GM23248 (cell line): ENCODE results near the gene RNF225. TPM values are rescaled to one million over a fixed set of nuclear protein-coding genes. Genes with fewer than 3 reads are reported as not detected.
A peak's percentile ranks its signal among the peaks of the same experiment; 100 is the strongest.
"Not testable (repeated sequence)": the region's sequence is repeated elsewhere in the genome, so short reads cannot be mapped to it uniquely, and the experiment has no call there.

Experiments
- DNase-seq: peaks from one replicate; pipeline ENCODE4 v3.0.0-alpha.2; 2015
- H2AFZ ChIP-seq: fragments of 200-600 bp; sonication (generic); 2 replicates; pipeline ENCODE4 v1.6.1; 2016; ENCODE audit warnings: antibody characterized with exemption
- H3F3A ChIP-seq: fragments of 200-600 bp; sonication (generic); 2 replicates; pipeline ENCODE4 v1.6.1; 2016; ENCODE audit warnings: mild to moderate bottlenecking, antibody characterized with exemption, mixed run types; ENCODE audit not compliant: insufficient read depth
- H3K27ac ChIP-seq: fragments of 200-600 bp; sonication (generic); 2 replicates; pipeline ENCODE4 v1.5.1; 2016; ENCODE audit warnings: mild to moderate bottlenecking
- H3K27me3 ChIP-seq: fragments of 200-600 bp; sonication (generic); replicated peaks from 2 replicates; pipeline ENCODE4 v1.6.1; 2016; ENCODE audit warnings: mild to moderate bottlenecking; ENCODE audit not compliant: insufficient read depth
- H3K36me3 ChIP-seq: fragments of 200-600 bp; sonication (generic); 2 replicates; pipeline ENCODE4 v1.6.1; 2016; ENCODE audit warnings: low read depth, mild to moderate bottlenecking
- H3K4me1 ChIP-seq: fragments of 200-600 bp; sonication (generic); 2 replicates; pipeline ENCODE4 v1.6.1; 2016; ENCODE audit warnings: mild to moderate bottlenecking; ENCODE audit not compliant: insufficient read depth
- H3K4me2 ChIP-seq: fragments of 200-600 bp; sonication (generic); one replicate; pipeline ENCODE4 v1.6.1; 2016; ENCODE audit warnings: mild to moderate bottlenecking; ENCODE audit not compliant: unreplicated experiment
- H3K4me3 ChIP-seq: fragments of 200-600 bp; sonication (generic); 2 replicates; pipeline ENCODE4 v1.5.1; 2016; ENCODE audit warnings: mild to moderate bottlenecking
- H3K79me2 ChIP-seq: fragments of 200-600 bp; sonication (generic); 2 replicates; pipeline ENCODE4 v1.6.1; 2016; ENCODE audit warnings: mild to moderate bottlenecking; ENCODE audit not compliant: insufficient read depth
- H3K9ac ChIP-seq: fragments of 200-600 bp; sonication (generic); 2 replicates; pipeline ENCODE4 v1.6.1; 2016; ENCODE audit warnings: mild to moderate bottlenecking
- H3K9me2 ChIP-seq: fragments of 200-600 bp; sonication (generic); 2 replicates; pipeline ENCODE4 v1.6.1; 2016; ENCODE audit warnings: mixed run types, mild to moderate bottlenecking, moderate library complexity; ENCODE audit not compliant: insufficient read depth
- H3K9me3 ChIP-seq: fragments of 200-600 bp; sonication (generic); one replicate; pipeline ENCODE4 v1.6.1; 2017; ENCODE audit warnings: low read depth
- H4K20me1 ChIP-seq: fragments of 200-600 bp; sonication (generic); 2 replicates; pipeline ENCODE4 v1.6.0; 2016; ENCODE audit not compliant: insufficient read depth
- EZH2 ChIP-seq: fragments of 200-600 bp; sonication (generic); IDR thresholded peaks from 2 replicates; pipeline ENCODE4 v1.6.1; 2018; ENCODE audit warnings: antibody characterized with exemption, mild to moderate bottlenecking; ENCODE audit not compliant: insufficient read depth, poor library complexity, severe bottlenecking
- EZH2phosphoT487 ChIP-seq: fragments of 200-600 bp; sonication (generic); IDR thresholded peaks from 2 replicates; pipeline ENCODE4 v1.6.1; 2018; ENCODE audit warnings: antibody characterized with exemption, moderate library complexity, mild to moderate bottlenecking, low read depth; ENCODE audit not compliant: insufficient read depth
- WGBS, 2 experiments: methylation state at CpG; one replicate each; pipeline ENCODE4 v1.1.6; 2015 to 2017; ENCODE audit warnings: low lambda C conversion rate in 2 of 2, low coverage in 1 of 2; ENCODE audit errors: missing lambda C conversion rate in 2 of 2; 5-methylcytosine and 5-hydroxymethylcytosine counted together
- in situ Hi-C: fragments of 300-500 bp; cut with MboI; formaldehyde crosslinking; loops from 2 replicates; pipeline ENCODE4 v1.15.0; 2020
- polyA plus RNA-seq: library from polyadenylated mRNA; unstranded; fragments of >200 nt; fragmentation: Nextera tagmentation; extraction: Ambion mirVana; gene quantifications from 2 replicates; pipeline ENCODE4 v1.2.1, GENCODE V29; 2016
- total RNA-seq: library from RNA; depleted of rRNA; stranded (reverse); fragments of >200 nt; shearing (Covaris generic); gene quantifications from 2 replicates; pipeline ENCODE4 v1.2.3, GENCODE V29; 2014

RNF225 gene
- total and polyA plus RNA-seq, 2 experiments from 2014 or later, result not detected

- in situ Hi-C loops, result no loop called here
- Histone ChIP-seq H2AFZ (peak overlapping the region; percentile 91), H3K4me3 (peak overlapping the region; percentile 85), H3K36me3 (no peaks in the 10 kb centered on the region), H3K9ac (peak overlapping the region; percentile 84), H3K9me3 (no peaks in the 10 kb centered on the region), H3K9me2 (no peaks in the 10 kb centered on the region), H3K4me2 (peak overlapping the region; percentile 86), H3K4me1 (peaks cover 6% of the 10 kb centered on the region), H3K79me2 (no peaks in the 10 kb centered on the region), H3K27me3 (no peaks in the 10 kb centered on the region), H3F3A (0 out of 2 replicates have a peak, but pooled peaks cover 5% of the 10 kb centered on the region), H3K27ac (peak overlapping the region; percentile 79), H4K20me1 (no peaks in the 10 kb centered on the region)
- TF ChIP-seq EZH2phosphoT487, result no peak
- TF ChIP-seq EZH2, result no peak
- DNase-seq, result peak; percentile 100
- WGBS, 2 experiments, result 1 to 2% methylated on average over 71 to 80 of the region's 80 CpGs
These were observed 5.7 kb downstream of the RNF225 start for GRCh38 chr19:58400916-58401839.

- WGBS, 2 experiments, result 26 to 28% methylated on average over 21 to 23 of the region's 23 CpGs
- peak overlapping the region; percentile 91 for H2AFZ ChIP-seq
- in situ Hi-C loops, result no loop called here
- peaks cover 5% of the 10 kb centered on the region; the same call in 1 of the 2 replicates for H3K79me2 ChIP-seq
- no peaks in the 10 kb centered on the region for H3K27me3 ChIP-seq
- H3K4me3 ChIP-seq, result peak overlapping the region; percentile 85
- peaks cover 6% of the 10 kb centered on the region for H3K4me1 ChIP-seq
- no peaks in the 10 kb centered on the region for H3K36me3 ChIP-seq
- no peaks in the 10 kb centered on the region for H4K20me1 ChIP-seq
- H3K9ac ChIP-seq, result peak overlapping the region; percentile 84
- no peak for TF ChIP-seq EZH2
- TF ChIP-seq EZH2phosphoT487, result no peak
- H3F3A ChIP-seq, result 0 out of 2 replicates have a peak, but pooled peaks cover 5% of the 10 kb centered on the region
- H3K9me2 ChIP-seq, result no peaks in the 10 kb centered on the region
- H3K27ac ChIP-seq, result peak overlapping the region; percentile 79
- no peak for DNase-seq
- H3K9me3 ChIP-seq, result no peaks in the 10 kb centered on the region
- H3K4me2 ChIP-seq, result peak overlapping the region; percentile 81
These were observed 6.5 kb downstream of the RNF225 start for GRCh38 chr19:58401840-58402421.

GRCh38 chr19:58403920-58404478 lies 8.5 kb downstream of the RNF225 start:
- Histone ChIP-seq H3K79me2 (peaks cover 23% of the 10 kb centered on the region), H3K4me1 (peaks cover 12% of the 10 kb centered on the region)
- H3K36me3 ChIP-seq, H3K9me3 ChIP-seq, H3F3A ChIP-seq, H3K4me2 ChIP-seq, H2AFZ ChIP-seq, H3K9ac ChIP-seq, H3K9me2 ChIP-seq, in situ Hi-C loops, H4K20me1 ChIP-seq, H3K4me3 ChIP-seq, H3K27ac ChIP-seq, H3K27me3 ChIP-seq: not testable (repeated sequence)
- 67 to 73% methylated on average over 5 of the region's 5 CpGs for WGBS, 2 experiments
- peak; percentile 23 for DNase-seq

GRCh38 chr19:58406818-58407657 lies 11.6 kb downstream of the RNF225 start:
- WGBS, 2 experiments, result 58% methylated on average over 10 of the region's 10 CpGs
- no peaks in the 10 kb centered on the region for H3K36me3 ChIP-seq
- H2AFZ ChIP-seq, result peak overlapping the region; percentile 84; the same call in 1 of the 2 replicates
- H3K9me3 ChIP-seq, result no peaks in the 10 kb centered on the region
- 0 out of 2 replicates have a peak, but pooled peaks cover 5% of the 10 kb centered on the region for H3F3A ChIP-seq
- peak overlapping the region; percentile 91 for H3K4me3 ChIP-seq
- no peaks in the 10 kb centered on the region for H3K27me3 ChIP-seq
- peaks cover 49% of the 10 kb centered on the region for H3K79me2 ChIP-seq
- peak overlapping the region; percentile 93 for H3K4me2 ChIP-seq
- TF ChIP-seq EZH2 (no peak), EZH2phosphoT487 (no peak)
- H3K4me1 ChIP-seq, result 0 out of 2 replicates have a peak, but pooled peaks cover 11% of the 10 kb centered on the region
- H3K9ac ChIP-seq, result peak overlapping the region; percentile 92
- H3K27ac ChIP-seq, result peak overlapping the region; percentile 59
- in situ Hi-C loops, result no loop called here
- DNase-seq, result peak; percentile 55
- no peaks in the 10 kb centered on the region for H3K9me2 ChIP-seq
- no peaks in the 10 kb centered on the region for H4K20me1 ChIP-seq
